HG03378 (cell line): ENCODE data around the gene PGGHG.

Experiments
- ATAC-seq: cut with Tn5 transposase; IDR thresholded peaks from one replicate; pipeline ENCODE4 v1.9.1; 2021; ENCODE audit warnings: mild to moderate bottlenecking, moderate library complexity; ENCODE audit not compliant: unreplicated experiment

The PGGHG gene

GRCh38 chr11:344836-345578 is 56.1 kb downstream of the PGGHG start:
- no peak for ATAC-seq
